GM18498 (cell line): ENCODE measurements around the gene HPCAL1.

Source experiments
- ATAC-seq: cut with Tn5 transposase; IDR thresholded peaks from one replicate; pipeline ENCODE4 v1.9.1; 2021; ENCODE audit warnings: mild to moderate bottlenecking, moderate library complexity; ENCODE audit not compliant: unreplicated experiment

HPCAL1 gene

GRCh38 chr2:10415048-10415447, 112.3 kb downstream of the HPCAL1 start:
- no peak for ATAC-seq

DNA sequence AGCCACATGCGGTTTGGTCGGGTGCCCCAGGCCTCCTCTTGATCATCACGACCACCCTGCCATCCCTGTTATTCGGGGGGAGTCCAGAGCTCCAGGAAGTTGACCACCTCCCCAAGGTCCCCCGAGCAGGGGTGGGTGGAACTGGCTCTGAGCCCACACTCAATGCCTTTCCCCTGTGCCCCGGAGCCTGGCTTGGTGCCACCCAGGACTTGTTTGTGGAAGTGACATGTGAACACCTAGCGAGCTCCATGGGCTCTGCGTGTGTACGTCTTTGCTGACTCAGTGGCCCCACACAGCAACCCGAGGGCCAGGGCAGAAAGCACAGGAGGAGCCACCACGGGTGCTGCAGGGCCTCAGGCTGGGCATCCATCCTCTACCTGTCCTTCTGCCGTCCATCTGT, 112.9 kb downstream of the HPCAL1 start:
- no peak for ATAC-seq

DNA sequence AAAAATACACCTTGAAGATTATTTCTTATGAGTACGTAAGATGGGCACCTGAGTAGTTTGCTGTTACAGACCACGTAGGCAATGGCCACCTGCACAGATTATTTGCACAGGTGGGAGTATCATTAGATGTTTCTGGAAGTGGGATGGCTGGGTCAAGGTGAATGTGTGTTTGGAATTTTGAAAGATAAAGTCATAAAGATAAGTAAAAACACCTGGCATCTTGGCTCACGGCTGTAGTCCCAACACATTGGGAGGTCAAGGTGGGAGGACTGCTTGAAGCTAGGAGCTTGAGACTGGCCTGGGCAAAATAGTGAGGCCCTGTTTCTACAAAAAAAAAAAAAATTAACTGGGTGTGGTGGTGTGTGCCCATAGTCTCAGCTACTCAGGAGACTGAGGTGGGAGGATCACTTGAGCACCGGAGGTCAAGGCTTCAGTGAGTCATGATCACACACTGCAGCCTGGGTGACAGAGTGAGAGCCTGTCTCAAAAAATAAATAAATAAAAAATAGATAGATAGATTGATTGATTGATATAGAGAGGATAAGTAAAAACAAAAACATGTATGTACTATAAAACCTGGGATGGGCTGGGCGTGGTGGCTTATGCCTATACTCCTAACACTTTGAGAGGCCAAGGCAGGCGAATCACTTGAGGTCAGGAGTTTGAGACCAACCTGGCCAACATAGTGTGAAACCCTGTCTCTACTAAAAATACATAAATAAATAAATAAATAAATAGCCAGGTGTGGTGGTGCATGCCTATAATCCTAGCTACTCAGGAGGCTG, 115.0 kb downstream of the HPCAL1 start:
- no peak for ATAC-seq

GRCh38 chr2:10419553-10420257, 117.0 kb downstream of the HPCAL1 start:
- no peak for ATAC-seq

- ATAC-seq: no peak
These were observed 119.5 kb downstream of the HPCAL1 start for GRCh38 chr2:10422251-10422650.

GRCh38 chr2:10422732-10423399, 120.2 kb downstream of the HPCAL1 start:
- no peak for ATAC-seq

GRCh38 chr2:10423400-10423774, 120.7 kb downstream of the HPCAL1 start:
- ATAC-seq: no peak

GRCh38 chr2:10424051-10424450, 121.3 kb downstream of the HPCAL1 start:
- no peak for ATAC-seq

DNA sequence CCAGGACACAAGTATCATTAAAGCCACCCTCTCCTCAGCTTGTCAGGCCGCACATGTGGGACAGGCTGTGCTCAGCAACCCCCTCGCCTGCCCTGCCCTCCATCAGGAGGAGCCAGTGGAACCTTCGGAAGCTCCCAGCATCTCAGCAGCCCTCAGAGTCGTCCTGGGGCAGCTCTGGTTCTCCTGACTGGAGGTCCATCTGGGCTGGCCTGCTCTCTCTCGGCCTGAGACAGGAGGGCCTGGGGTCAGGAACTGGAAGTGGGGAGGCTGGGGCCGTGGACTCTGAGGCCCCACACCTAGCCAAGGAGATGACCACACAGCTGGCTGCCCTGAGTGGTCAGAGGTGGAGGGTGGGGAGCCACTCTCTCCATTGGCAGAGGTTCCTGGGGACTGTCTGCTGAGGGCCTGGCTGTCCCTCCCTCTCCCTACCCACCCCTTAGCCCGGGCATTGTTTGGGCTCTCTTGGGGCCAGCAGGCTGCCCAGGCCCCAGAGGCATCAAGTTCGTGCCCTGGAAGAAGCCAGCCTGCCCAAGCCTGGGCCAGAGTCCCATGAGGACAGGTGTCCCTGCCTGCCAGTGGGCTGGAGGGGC, 122.3 kb downstream of the HPCAL1 start:
- no peak for ATAC-seq

- no peak for ATAC-seq
These were observed 123.0 kb downstream of the HPCAL1 start for GRCh38 chr2:10425699-10426098.

DNA sequence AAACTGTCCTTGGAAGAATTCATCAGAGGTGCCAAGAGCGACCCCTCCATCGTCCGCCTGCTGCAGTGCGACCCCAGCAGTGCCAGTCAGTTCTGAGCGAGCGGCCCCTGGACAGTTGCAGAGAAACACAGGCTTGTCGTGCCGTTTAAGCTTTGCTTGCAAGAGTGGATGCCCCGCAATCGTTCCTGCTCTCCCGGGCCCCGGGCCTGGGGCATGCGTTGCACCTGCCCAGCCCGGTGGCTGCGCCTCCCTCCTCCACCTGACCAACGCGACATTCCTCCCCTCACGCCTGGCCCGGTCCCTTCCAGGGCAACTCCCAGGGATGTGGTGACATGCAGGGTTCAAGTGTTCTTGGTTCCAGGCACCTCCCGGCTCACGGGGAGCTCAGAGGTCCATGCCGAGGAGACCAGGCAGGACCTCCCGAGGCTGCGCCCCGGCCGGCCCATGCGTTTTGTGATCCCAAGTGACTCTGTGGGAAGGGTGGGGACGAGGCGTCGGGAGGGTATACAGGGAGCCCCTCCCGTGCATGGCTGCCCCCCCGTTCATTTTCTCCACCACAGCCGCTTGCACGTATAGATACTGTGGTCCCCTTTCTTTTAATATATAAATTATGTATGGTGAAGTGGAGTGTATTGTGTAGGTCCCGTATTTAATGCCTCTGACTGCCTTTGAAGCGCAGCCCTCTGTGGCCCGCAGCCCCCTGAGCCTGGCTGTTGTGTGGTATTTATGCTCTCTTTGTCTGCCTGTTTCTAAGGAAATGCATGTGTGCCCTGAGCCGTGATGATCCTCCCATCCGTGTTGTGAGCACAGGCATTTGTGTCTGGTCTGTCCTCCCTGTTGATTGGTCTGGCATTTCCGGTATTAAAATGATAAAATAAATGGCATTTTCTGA, 124.3 kb downstream of the HPCAL1 start:
- no peak for ATAC-seq

DNA sequence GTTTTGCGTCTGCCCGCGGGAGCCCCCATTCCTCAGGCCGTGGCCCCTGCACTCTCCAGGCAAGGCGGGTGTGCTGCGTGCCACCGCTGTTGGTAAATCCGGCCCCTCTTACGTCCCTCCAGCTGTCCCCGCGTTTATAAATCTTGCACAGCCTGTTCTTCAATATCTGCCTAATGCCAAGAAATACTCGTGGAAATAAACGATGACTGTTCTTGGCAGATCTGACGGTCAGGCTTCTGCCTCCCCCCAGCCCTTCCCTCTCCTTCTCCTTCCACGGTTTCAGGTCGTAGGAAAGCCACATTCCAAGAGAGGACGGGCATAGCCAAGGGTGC, 124.9 kb downstream of the HPCAL1 start:
- no peak for ATAC-seq

DNA sequence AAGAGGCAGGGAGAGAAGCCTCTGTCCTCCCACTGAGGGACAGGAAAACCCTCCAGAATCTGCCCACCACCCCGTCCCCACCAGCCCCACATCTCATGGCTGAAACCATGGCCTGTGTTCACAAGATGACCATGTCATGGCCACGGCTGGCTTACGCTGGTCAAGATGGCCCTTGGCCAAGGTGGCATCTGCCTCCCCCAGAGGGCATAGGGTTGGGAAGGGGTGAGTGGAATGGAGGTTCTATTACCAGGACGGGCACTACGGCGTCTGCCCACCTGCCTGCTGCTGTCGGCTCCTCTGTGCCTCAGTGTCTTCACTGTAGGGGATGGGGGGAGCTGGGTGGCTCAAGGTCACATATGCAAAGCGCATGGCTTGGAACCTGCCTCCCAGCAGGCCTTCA, 125.7 kb downstream of the HPCAL1 start:
- no peak for ATAC-seq

- no peak for ATAC-seq
These were observed 126.2 kb downstream of the HPCAL1 start for GRCh38 chr2:10428924-10429323.

DNA sequence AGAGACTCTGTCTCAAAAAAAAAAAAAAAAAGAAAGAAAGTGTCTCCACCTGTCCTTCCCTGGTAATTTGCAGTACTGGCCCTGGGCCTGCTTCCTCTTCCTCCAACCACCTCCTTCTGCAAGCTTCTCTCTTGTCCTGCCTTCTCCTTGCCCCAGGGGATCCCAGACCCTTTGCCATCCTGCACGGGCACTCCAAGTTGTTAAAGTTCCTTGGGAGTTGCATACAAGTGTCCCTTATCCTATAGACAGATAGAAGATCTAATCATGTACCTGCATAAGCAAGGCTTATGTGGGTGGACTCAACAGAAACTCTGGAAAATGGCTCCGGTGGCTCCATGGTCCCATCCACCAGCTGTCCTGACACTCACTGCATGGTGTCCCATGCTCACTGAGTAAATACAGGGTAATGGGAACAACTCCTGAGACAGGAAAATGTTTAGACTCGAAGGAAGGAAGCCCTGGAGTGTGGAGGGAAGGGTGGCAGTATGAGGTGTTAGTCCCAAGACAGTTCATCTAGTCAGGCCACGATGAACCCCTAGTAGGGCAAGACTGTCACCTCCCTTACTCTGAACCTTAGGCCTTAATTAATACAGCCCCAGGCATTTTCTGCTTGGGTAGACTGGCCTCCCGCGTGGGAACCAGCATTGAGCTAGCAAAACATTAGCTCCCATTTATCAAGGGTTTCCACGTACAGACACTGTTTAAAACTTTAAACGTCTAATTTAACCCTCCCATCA, 128.3 kb downstream of the HPCAL1 start:
- ATAC-seq: no peak

DNA sequence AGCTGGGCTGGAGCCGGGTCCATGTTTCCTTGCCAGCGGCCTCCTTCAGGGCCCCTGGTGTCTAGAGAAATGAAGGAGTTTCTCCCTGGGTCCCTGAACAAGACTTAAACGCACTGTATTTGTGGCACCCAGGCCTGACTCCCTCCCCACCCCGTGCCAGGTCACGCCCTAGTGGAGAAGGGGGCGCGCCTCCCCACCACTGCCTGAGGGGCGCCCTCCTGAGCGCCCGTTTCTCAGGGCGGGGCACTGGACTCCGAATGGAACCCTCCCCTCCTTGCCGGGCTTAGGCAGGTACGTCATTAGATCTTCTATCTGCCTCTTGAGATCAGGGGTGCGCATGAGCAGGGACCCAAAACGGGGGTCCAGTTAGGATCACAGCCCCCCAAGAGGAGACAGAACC, 129.1 kb downstream of the HPCAL1 start:
- ATAC-seq: no peak

DNA sequence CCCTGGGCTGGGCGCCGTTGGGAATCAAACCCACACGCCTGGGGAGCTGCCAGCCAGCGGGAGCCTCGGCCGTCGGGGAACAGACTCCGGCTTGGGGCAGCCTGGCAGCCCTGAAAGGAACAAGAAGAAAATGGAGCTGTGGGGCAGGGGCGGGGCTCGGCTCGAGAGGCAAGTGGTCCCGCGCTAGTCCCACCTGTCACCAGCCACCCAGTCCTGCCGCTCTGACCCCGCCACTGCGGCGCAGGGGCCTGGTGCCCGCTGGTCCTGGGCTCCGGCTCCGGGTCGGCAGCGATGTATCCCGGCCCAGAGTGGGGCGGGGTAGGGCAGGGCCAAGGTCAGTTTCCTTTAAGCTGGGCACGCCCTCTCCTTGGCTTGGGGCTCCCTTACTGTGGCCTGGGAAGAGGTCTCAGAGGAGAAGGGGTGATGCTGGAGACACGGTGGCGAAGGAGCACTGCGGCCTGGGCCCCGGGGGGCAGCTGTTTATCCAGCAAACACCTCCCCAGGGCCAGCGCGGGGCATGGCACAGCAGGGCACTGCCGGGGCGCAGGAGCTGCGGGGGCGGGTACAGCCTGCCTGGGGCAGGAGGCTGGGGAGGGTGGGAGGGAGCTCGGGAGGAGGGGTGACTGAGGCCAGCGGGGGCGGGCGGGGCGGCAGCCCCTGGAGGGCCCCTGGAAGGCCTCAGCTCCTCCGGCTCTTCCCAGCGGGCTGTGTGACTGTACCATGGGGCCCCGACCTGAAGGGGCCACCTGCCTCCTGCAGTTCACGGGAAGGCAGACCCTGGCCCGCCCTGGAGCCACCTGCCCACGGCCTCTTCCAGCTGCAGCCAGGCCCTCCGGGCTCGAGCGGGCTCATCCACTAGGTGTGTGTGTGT, 129.8 kb downstream of the HPCAL1 start:
- ATAC-seq: no peak

GRCh38 chr2:10433264-10433946, 130.7 kb downstream of the HPCAL1 start:
- ATAC-seq: no peak
